GM12878 (cell line): ENCODE measurements around the gene TRAP1. TPM values are rescaled to one million over a fixed set of nuclear protein-coding genes. Genes with fewer than 3 reads are reported as not detected.

Experiments
- BACH1 ChIP-seq: fragments of 450-650 bp; IDR thresholded peaks from 2 replicates; pipeline ENCODE4 v1.6.1; 2017; ENCODE audit warnings: mild to moderate bottlenecking, borderline replicate concordance
- CTCF ChIP-seq, 3 experiments: IDR thresholded peaks in 2 of 3; conservative IDR thresholded peaks in 1 of 3; 2 replicates each; pipeline ENCODE4 v1.5.1; 2011; ENCODE audit warnings: low read depth in 3 of 3, low read length in 3 of 3, mild to moderate bottlenecking in 3 of 3, control low read depth in 2 of 3, moderate library complexity in 2 of 3, inconsistent platforms in 1 of 3, mixed read lengths in 1 of 3; ENCODE audit not compliant: control insufficient read depth in 2 of 3, insufficient read depth in 1 of 3; ENCODE audit errors: extremely low read depth in 1 of 3
- EP300 ChIP-seq, 2 experiments: fragments of 150-350 bp in 1 of 2; IDR thresholded peaks; 2 replicates each; pipeline ENCODE4 v1.6.1; 2011 to 2012; ENCODE audit warnings: low read depth in 2 of 2, low read length in 2 of 2, borderline replicate concordance in 1 of 2, improper control_type of control experiment in 1 of 2, inconsistent platforms in 1 of 2; ENCODE audit not compliant: control insufficient read depth in 1 of 2
- FOXM1 ChIP-seq: IDR thresholded peaks from 2 replicates; pipeline ENCODE4 v1.6.1; 2012; ENCODE audit warnings: low read depth, mild to moderate bottlenecking, inconsistent platforms, low read length, moderate library complexity
- HDAC2 ChIP-seq: fragments of 200-600 bp; sonication (generic); IDR thresholded peaks from 2 replicates; pipeline ENCODE4 v1.6.1; 2017
- KLF5 ChIP-seq: fragments of 450-650 bp; IDR thresholded peaks from 2 replicates; pipeline ENCODE4 v1.6.1; 2014; ENCODE audit warnings: mild to moderate bottlenecking; ENCODE audit not compliant: partially characterized antibody
- POU2F2 ChIP-seq: IDR thresholded peaks from 3 replicates; pipeline ENCODE4 v1.6.1; 2011; ENCODE audit warnings: low read depth, mild to moderate bottlenecking, low read length, borderline replicate concordance
- RFX5 ChIP-seq: IDR thresholded peaks from 2 replicates; pipeline ENCODE4 v1.6.1; 2011; ENCODE audit warnings: low read depth, low read length, improper control_type of control experiment
- TAF1 ChIP-seq: IDR thresholded peaks from 2 replicates; pipeline ENCODE4 v1.6.1; 2011; ENCODE audit warnings: mild to moderate bottlenecking, low read depth, low read length, borderline replicate concordance
- TARDBP ChIP-seq: IDR thresholded peaks from 2 replicates; pipeline ENCODE4 v1.6.1; 2016; ENCODE audit warnings: borderline replicate concordance
- TCF3 ChIP-seq: IDR thresholded peaks from 2 replicates; pipeline ENCODE4 v1.6.1; 2012; ENCODE audit warnings: low read depth, mild to moderate bottlenecking, low read length, borderline replicate concordance; ENCODE audit not compliant: insufficient read depth
- polyA plus RNA-seq, 11 experiments: library from polyadenylated mRNA; depleted of rRNA in 4 of 11; unstranded in 6 of 11; stranded (reverse) in 5 of 11; fragments of >200 nt; fragmentation: Nextera tagmentation in 4 of 11; fragmentation: Illumina TruSeq in 1 of 11; extraction: Ambion mirVana in 4 of 11; extraction: Trizol in 1 of 11; gene quantifications; 1 replicate in 1 of 11; 2 replicates in 10 of 11; pipeline versions ENCODE4 v1.2.1 to v1.2.3, GENCODE V29; 2011 to 2016; ENCODE audit warnings: inconsistent platforms in 2 of 11, missing spikeins in 2 of 11, low read depth in 1 of 11
- total RNA-seq, 4 experiments: library from RNA; depleted of rRNA in 3 of 4; stranded (reverse); fragments of >200 nt in 3 of 4; fragmentation: Illumina TruSeq in 1 of 4; extraction: Trizol in 1 of 4; gene quantifications; 2 replicates each; pipeline versions ENCODE4 v1.2.1 to v1.2.3, GENCODE V29; 2013 to 2021
- TF ChIP-seq, protein P1 (sequence below): IDR thresholded peaks from 2 replicates; pipeline ENCODE4 v1.6.1; 2012; ENCODE audit warnings: improper control_type of control experiment, low read depth, low read length; ENCODE audit not compliant: insufficient replicate concordance

The TRAP1 gene
- total and polyA plus RNA-seq, 10 of the 15 experiments (the other 5 are each of a cell fraction or from before 2014, with no cell fraction given): 16.3 to 442 (median 241) TPM

- TF ChIP-seq CTCF (IDR thresholded peaks at IDR 0.05 in 2 of 3, conservative IDR thresholded peaks at IDR 0.05 in 1 of 3; ENCODE audit: control insufficient read depth in 2 of 3, extremely low read depth in 1 of 3, insufficient read depth in 1 of 3, low read depth in 3 of 3, low read length in 3 of 3): peak in 2 of 3 experiments; percentile 12 to 31; a peak in 4 of 6 replicates
- no peak for TF ChIP-seq EP300 (IDR thresholded peaks at IDR 0.05; ENCODE audit: borderline replicate concordance in 1 of 2, control insufficient read depth in 1 of 2, low read depth in 2 of 2, low read length in 2 of 2)
- TF ChIP-seq FOXM1: no peak
- TF ChIP-seq, protein P1, sequence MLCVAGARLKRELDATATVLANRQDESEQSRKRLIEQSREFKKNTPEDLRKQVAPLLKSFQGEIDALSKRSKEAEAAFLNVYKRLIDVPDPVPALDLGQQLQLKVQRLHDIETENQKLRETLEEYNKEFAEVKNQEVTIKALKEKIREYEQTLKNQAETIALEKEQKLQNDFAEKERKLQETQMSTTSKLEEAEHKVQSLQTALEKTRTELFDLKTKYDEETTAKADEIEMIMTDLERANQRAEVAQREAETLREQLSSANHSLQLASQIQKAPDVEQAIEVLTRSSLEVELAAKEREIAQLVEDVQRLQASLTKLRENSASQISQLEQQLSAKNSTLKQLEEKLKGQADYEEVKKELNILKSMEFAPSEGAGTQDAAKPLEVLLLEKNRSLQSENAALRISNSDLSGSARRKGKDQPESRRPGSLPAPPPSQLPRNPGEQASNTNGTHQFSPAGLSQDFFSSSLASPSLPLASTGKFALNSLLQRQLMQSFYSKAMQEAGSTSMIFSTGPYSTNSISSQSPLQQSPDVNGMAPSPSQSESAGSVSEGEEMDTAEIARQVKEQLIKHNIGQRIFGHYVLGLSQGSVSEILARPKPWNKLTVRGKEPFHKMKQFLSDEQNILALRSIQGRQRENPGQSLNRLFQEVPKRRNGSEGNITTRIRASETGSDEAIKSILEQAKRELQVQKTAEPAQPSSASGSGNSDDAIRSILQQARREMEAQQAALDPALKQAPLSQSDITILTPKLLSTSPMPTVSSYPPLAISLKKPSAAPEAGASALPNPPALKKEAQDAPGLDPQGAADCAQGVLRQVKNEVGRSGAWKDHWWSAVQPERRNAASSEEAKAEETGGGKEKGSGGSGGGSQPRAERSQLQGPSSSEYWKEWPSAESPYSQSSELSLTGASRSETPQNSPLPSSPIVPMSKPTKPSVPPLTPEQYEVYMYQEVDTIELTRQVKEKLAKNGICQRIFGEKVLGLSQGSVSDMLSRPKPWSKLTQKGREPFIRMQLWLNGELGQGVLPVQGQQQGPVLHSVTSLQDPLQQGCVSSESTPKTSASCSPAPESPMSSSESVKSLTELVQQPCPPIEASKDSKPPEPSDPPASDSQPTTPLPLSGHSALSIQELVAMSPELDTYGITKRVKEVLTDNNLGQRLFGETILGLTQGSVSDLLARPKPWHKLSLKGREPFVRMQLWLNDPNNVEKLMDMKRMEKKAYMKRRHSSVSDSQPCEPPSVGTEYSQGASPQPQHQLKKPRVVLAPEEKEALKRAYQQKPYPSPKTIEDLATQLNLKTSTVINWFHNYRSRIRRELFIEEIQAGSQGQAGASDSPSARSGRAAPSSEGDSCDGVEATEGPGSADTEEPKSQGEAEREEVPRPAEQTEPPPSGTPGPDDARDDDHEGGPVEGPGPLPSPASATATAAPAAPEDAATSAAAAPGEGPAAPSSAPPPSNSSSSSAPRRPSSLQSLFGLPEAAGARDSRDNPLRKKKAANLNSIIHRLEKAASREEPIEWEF: no peak
- TF ChIP-seq TAF1: no peak
- no peak for TF ChIP-seq TCF3
- no peak for TF ChIP-seq BACH1
- no peak for TF ChIP-seq KLF5
- no peak for TF ChIP-seq POU2F2
- TF ChIP-seq TARDBP: no peak
- TF ChIP-seq RFX5: no peak
- no peak for TF ChIP-seq HDAC2
Measured at GRCh38 chr16:3665508-3665907, 51.8 kb downstream of the TRAP1 start (continued).
